HG03280 (cell line): ENCODE data around the gene UQCRFS1.

Experiments used
- ATAC-seq: cut with Tn5 transposase; IDR thresholded peaks from one replicate; pipeline ENCODE4 v1.9.1; 2021; ENCODE audit warnings: mild to moderate bottlenecking, moderate library complexity; ENCODE audit not compliant: unreplicated experiment

Gene UQCRFS1

DNA sequence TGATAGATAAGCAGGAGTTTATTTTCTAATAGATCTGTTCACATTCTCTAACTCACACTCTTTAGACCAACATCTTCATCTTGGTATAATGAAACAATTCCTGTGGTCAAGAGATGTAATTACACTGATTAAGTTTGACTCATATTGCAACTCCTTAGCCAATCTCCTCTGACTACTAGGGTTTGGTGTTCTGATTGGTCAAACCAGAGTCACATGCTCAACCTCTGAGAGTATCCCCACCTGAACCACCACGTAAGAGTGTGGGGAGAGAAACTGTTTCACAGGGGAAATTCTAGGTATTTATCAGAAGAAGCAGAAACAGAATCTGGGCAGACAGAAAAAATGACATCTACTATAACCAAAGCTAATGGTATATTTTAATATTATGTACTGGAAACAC lies 42.4 kb downstream of the UQCRFS1 start:
- no peak for ATAC-seq

DNA sequence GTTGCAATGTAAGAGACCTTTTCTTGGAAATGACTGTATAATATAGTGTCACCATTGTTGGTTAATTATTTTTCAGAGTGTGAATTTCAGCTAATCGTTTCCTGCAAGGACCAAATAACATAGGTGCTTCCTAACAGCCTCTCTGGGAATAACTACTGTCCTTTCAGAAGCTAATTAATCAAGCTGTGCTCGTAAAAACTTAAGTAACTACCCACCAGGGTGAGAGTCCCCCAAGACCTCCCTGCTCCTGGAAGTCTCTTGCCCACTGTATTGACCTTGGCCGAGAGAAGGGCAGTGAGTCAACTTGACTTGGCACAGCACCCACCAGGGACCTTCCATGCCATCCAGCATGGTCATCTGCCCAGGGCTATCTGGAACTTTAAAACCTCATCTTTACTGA lies 50.3 kb downstream of the UQCRFS1 start:
- ATAC-seq: no peak

DNA sequence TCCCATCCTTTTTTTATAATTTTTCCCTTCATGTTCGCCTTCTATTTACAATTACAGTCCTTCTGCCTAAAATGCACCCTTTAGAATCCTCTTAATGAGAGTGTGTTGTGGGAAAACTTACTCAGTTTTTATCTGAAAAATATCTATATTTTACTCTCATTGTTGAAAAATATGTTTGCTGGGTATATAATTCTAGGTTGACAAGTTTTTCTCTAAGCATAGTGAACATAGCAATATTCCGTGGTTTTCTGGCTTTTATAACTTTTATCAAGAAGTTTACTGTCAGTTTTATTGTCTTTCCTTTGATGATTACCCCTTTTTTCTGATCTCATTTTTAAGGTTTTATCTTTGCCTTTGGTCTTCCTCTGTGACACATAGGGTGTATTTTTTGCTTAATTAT lies 57.3 kb downstream of the UQCRFS1 start:
- no peak for ATAC-seq
